OCI-LY1 (cell line): ENCODE measurements around the gene PGA5.
"Not testable (repeated sequence)": the region's sequence is repeated elsewhere in the genome, so short reads cannot be mapped to it uniquely, and the experiment has no call there.

ENCODE experiments used
- EZH2 ChIP-seq: fragments of 200-600 bp; sonication (generic), shearing (Covaris generic); IDR thresholded peaks from 2 replicates; pipeline ENCODE4 v1.8.0; 2017; ENCODE audit warnings: borderline replicate concordance, mixed run types, mild to moderate bottlenecking, antibody characterized with exemption, low read length, moderate library complexity, mixed read lengths
- TF ChIP-seq, protein P1 (sequence below): fragments of 200-600 bp; sonication (generic), shearing (Covaris generic); IDR thresholded peaks from 2 replicates; pipeline ENCODE4 v1.5.1; 2017; ENCODE audit warnings: mild to moderate bottlenecking, antibody characterized with exemption, low read length, moderate library complexity, mixed read lengths

GRCh38 chr11:61226457-61227137 is 14.4 kb upstream of the PGA5 start:
- TF ChIP-seq EZH2, result not testable (repeated sequence)
- TF ChIP-seq, protein P1, sequence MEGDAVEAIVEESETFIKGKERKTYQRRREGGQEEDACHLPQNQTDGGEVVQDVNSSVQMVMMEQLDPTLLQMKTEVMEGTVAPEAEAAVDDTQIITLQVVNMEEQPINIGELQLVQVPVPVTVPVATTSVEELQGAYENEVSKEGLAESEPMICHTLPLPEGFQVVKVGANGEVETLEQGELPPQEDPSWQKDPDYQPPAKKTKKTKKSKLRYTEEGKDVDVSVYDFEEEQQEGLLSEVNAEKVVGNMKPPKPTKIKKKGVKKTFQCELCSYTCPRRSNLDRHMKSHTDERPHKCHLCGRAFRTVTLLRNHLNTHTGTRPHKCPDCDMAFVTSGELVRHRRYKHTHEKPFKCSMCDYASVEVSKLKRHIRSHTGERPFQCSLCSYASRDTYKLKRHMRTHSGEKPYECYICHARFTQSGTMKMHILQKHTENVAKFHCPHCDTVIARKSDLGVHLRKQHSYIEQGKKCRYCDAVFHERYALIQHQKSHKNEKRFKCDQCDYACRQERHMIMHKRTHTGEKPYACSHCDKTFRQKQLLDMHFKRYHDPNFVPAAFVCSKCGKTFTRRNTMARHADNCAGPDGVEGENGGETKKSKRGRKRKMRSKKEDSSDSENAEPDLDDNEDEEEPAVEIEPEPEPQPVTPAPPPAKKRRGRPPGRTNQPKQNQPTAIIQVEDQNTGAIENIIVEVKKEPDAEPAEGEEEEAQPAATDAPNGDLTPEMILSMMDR, result not testable (repeated sequence)
